GM19455 (cell line): Measurements from ENCODE around the gene CDH23.

Source experiments
- ATAC-seq: cut with Tn5 transposase; IDR thresholded peaks from one replicate; pipeline ENCODE4 v1.9.1; 2021; ENCODE audit not compliant: unreplicated experiment

CDH23 gene

GRCh38 chr10:71463111-71463510, 66.4 kb downstream of the CDH23 start:
- ATAC-seq, result no peak

GRCh38 chr10:71465551-71466252, 69.0 kb downstream of the CDH23 start:
- no peak for ATAC-seq

GRCh38 chr10:71466330-71466729, 69.6 kb downstream of the CDH23 start:
- no peak for ATAC-seq

DNA sequence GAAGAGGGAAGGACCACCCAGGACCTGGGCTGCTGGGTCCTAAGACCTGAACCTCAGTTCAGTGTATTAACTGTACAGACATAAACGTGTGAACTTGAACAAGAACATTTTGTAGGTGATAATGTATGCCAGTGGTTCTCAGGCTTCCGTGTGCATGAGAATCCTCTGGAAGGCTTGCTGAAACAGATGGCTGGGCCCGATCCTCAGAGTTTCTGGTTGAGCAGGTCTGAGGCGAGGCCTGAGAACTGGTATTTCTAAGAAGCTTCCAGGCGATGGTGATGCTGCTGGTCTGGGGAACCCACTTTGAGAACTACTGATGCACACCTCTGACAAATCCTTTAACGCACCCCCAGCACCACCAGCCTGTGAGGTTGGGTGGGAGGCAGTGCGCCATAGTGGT, 70.4 kb downstream of the CDH23 start:
- ATAC-seq, result no peak

GRCh38 chr10:71467569-71468362, 71.0 kb downstream of the CDH23 start:
- ATAC-seq, result no peak

DNA sequence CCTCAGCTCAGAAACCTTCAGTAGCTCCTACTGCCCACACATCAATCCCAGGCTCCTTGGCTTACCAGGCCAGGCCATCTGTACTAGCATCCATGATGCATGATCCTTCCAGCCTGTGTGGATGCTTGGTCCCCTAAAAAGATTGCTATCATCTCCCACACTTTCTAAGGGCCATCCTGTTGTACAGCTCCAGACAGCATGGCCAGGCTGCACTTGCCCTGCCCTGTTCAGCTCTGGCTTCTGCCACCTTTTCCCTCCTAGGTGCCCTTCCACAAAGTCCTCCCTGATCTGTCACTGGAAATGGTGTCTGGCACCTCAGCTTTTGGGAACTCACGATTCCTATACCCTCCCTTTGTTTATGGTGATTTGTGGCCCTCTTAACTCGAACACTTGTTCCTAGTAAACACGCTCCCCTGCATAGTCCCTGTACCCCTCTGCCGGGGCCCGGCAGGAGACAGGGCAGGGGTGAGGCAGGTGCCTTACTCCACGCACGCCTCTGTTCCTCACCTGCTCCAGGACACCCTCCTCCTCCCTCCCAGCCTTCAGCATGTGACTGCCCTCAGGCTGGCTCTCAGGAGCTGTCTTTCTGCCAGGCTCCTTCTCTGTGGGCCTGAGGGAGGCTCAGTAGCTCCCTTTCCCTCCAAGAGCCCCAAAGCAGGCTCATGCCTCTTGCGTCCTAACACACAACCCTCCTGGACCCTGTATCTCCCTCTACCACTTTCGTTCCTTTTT, 71.8 kb downstream of the CDH23 start:
- no peak for ATAC-seq

GRCh38 chr10:71471006-71471405, 74.3 kb downstream of the CDH23 start:
- no peak for ATAC-seq

DNA sequence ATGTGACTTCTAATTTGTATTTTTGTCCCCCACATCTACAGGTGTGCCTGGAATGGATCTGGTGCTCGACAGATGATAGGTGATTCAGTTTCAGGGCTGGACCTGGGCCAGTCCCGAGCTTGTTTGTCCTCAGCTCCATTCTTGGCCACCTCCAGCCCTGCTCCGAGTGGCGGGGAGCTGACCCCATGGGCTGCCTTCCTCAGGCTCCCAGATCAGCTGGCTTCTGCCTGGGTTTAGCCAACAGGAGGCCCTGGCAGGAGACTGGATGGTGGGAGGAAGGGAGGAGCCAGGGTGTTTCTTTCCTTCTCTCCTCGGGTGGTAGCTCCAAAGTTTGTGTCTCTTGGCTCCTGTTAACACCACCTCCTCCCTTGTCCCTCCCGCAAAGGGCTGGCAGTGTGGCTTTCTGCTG, 75.2 kb downstream of the CDH23 start:
- no peak for ATAC-seq

DNA sequence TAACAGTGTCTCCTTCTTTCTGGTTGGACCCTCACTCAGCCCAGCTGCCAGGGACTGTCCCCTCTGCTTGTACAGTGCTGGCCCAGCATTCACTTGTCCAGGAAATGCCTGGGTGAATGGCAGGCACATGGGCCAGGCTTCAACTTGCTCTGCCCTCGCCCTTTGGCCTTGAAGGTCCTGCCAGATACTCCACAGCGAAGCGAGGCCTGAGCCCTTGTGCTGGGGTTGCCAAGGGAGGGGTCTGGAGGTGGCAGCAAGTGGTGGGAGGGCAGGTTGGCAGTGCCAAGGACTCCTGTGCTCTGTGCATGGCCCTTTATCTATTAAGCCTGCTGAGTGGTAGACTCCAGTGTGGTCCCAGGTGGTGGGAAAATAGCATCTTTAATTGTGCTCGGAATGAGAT, 75.7 kb downstream of the CDH23 start:
- no peak for ATAC-seq

DNA sequence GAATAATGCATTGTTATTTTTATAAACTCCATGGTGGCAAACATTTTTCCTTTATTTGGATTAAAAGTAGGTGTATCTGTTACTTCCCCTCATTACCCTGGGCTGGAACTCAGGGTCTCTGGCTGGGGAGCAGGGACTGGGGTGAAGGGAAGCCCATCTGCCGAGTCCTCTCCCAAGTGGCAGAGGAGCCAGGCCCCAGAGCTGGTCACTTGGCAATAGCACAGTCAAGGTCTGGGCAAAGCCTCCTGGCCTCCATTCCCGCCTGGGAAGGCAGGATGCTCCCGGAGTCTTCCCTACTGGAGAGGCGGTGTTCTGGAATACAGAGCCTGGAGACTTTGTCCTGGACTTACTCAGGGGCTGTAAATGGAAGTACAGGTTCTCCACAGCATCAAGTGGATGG, 76.2 kb downstream of the CDH23 start:
- no peak for ATAC-seq

GRCh38 chr10:71473671-71474599, 77.2 kb downstream of the CDH23 start:
- no peak for ATAC-seq

GRCh38 chr10:71474702-71475242, 78.1 kb downstream of the CDH23 start:
- ATAC-seq, result no peak

- ATAC-seq, result no peak
Observed at GRCh38 chr10:71475243-71475871, 78.6 kb downstream of the CDH23 start.

GRCh38 chr10:71476228-71477011, 79.7 kb downstream of the CDH23 start:
- no peak for ATAC-seq

DNA sequence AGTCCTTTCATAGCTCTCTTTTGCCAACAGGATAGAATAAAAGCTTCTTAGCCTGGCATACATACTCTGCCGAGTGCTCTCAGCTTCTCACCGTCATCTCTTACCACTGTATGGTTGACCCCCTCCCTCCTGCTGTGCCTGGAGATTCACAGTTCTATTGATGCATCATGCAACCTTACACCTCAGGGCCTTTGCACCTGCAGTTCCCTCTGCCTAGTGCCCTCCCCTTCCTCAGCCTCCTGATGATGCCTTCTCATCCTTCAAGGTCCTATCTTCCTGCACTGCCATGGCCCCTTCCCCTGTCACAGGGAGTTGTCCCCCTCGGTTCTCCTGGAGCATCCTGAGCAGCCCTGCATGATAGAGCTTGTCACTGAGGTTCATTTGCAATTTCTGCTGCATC, 81.5 kb downstream of the CDH23 start:
- ATAC-seq, result no peak

DNA sequence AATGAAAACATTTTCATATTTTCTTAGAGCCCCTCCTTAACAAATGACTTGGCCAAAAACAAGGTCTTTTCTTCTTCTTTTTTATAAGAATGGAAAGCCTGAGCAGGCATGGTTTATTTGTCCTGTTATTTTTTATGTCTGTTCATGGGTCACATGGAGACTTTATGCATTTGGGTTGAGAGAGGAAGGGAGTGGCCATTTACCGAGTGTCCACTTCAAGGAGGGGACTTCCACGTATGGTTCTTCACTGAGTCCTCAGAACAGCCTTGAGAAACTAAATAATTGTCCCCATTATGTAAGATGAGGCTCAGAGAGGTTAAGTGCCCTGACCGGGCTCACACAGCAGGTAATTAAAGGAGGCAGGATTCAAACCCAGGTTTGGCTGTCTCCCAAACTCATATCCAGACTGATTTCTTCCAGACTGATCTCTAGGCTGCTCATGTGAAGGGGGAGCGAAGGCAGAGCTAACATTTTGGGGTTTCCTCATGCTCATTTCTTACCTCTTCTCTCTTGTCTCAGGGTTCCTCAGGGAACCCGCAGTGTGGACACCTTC, 82.2 kb downstream of the CDH23 start:
- ATAC-seq, result no peak

DNA sequence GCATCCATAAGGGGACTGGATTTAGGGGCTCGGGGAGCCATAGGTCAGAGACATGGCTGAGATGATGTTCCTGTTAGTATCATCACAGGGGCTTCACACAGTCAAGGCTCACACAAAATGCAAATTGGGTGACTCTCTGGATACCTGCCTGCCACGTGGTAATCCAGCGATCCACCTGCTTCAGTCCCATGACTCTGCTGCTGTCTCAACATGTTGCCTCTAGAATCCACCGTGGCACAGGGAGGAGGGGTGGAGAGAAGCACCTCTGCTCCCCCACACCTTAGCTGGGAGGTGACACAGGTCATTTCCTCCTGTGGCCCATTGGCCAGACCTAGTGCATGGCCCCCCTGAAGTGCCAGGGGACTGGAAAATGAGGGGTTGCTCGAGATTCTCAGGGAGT, 83.1 kb downstream of the CDH23 start:
- ATAC-seq, result no peak

DNA sequence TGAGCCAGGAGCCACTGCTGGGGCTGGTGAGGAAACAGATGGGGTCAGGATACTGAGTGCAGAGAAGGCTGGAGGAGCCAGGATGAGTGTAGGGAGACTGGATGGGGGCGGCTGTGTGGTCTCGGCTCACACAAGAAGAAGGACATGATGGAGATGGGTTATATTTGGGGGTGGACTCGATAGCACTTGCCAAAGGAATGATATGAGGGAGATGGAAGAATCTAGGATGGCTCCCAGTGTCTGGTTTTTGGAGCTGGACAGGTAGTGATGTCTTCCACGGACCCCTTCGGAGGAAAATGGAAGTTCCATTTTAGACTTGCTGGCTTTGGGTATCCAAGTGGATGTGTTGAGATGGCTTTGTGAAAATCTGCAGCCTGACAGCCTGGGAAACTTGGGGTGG, 83.9 kb downstream of the CDH23 start:
- no peak for ATAC-seq
